WTC11 (cell line): ENCODE results near the gene RASA2.
"Not testable (repeated sequence)": the region's sequence is repeated elsewhere in the genome, so short reads cannot be mapped to it uniquely, and the experiment has no call there.

Experiments used
- ATF3 ChIP-seq: sonication (generic); formaldehyde crosslinking; conservative IDR thresholded peaks from 2 replicates; pipeline ENCODE4 v1.8.1; 2022; ENCODE audit warnings: mild to moderate bottlenecking, missing genetic modification reagents
- CTCF ChIP-seq: fragments of 200-600 bp; IDR thresholded peaks from 2 replicates; pipeline ENCODE4 v1.8.0; 2022; ENCODE audit warnings: antibody characterized with exemption
- E2F5 ChIP-seq: sonication (generic); formaldehyde crosslinking; IDR thresholded peaks from 2 replicates; pipeline ENCODE4 v1.8.1; 2022; ENCODE audit warnings: mild to moderate bottlenecking, moderate library complexity, missing genetic modification reagents
- ESRRA ChIP-seq: sonication (generic); formaldehyde crosslinking; IDR thresholded peaks from 2 replicates; pipeline ENCODE4 v1.8.1; 2022; ENCODE audit warnings: mild to moderate bottlenecking, missing genetic modification reagents, borderline replicate concordance
- NFE2L1 ChIP-seq: sonication (generic); formaldehyde crosslinking; IDR thresholded peaks from 2 replicates; pipeline ENCODE4 v1.8.1; 2023; ENCODE audit warnings: missing genetic modification reagents
- RELA ChIP-seq: sonication (generic); formaldehyde crosslinking; IDR thresholded peaks from 2 replicates; pipeline ENCODE4 v1.8.1; 2022; ENCODE audit warnings: missing genetic modification reagents, mild to moderate bottlenecking, borderline replicate concordance
- ZNF317 ChIP-seq: sonication (generic); formaldehyde crosslinking; IDR thresholded peaks from 2 replicates; pipeline ENCODE4 v1.8.1; 2023; ENCODE audit warnings: low read depth, mild to moderate bottlenecking, moderate library complexity, missing genetic modification reagents, borderline replicate concordance

GRCh38 chr3:141628334-141628733, 141.5 kb downstream of the RASA2 start:
- not testable (repeated sequence) for TF ChIP-seq CTCF; ESRRA; E2F5; ATF3 (CRISPR knock-in tag); RELA; NFE2L1 (CRISPR knock-in tag); ZNF317 (CRISPR knock-in tag)
